Endothelial cell of umbilical vein (primary cell): ENCODE data around the gene ST6GALNAC6.

Source experiments
- CTCF ChIP-seq, 2 donors: IDR thresholded peaks; 1 replicate in 1 of 2; 2 replicates in 1 of 2; pipeline ENCODE4 v1.5.1; 2011; ENCODE audit warnings: low read length in 2 of 2, mild to moderate bottlenecking in 2 of 2, moderate library complexity in 2 of 2, control low read depth in 1 of 2, inconsistent platforms in 1 of 2, low read depth in 1 of 2; ENCODE audit not compliant: insufficient read depth in 1 of 2; ENCODE audit errors: extremely low read depth in 1 of 2
- EZH2 ChIP-seq: IDR thresholded peaks from 2 replicates; pipeline ENCODE4 v1.6.1; 2012; ENCODE audit warnings: borderline replicate concordance, low read depth, mild to moderate bottlenecking, moderate library complexity, low read length, inconsistent platforms; ENCODE audit not compliant: severe bottlenecking

- TF ChIP-seq CTCF (IDR thresholded peaks at IDR 0.05; ENCODE audit: extremely low read depth in 1 of 2, insufficient read depth in 1 of 2, low read depth in 1 of 2, low read length in 2 of 2) (peak; percentile 91 to 95), EZH2 (no peak)
Measured at GRCh38 chr9:127869310-127870152, 29.9 kb downstream of the ST6GALNAC6 start.
